HL-60 (cell line): ENCODE measurements around the gene SLC5A1.

ENCODE experiments used
- DNase-seq, 2 experiments: peaks; one replicate each; pipeline ENCODE4 v3.0.0-alpha.2; 2010 to 2020; ENCODE audit warnings: low read depth in 1 of 2, low spot score in 1 of 2
- H3K27ac ChIP-seq: fragments of 250-450 bp; sonication (Bioruptor Pico); replicated peaks from 2 replicates; pipeline ENCODE4 v1.5.1; 2020; ENCODE audit warnings: mild to moderate bottlenecking, moderate library complexity
- H3K27me3 ChIP-seq: fragments of 250-450 bp; sonication (Bioruptor Pico); 2 replicates; pipeline ENCODE4 v1.5.1; 2021; ENCODE audit warnings: mild to moderate bottlenecking, moderate library complexity; ENCODE audit not compliant: insufficient read depth, poor library complexity, severe bottlenecking
- H3K4me3 ChIP-seq: replicated peaks from 2 replicates; pipeline ENCODE4 v1.5.1; 2011; ENCODE audit warnings: mild to moderate bottlenecking, control low read depth, low read length; ENCODE audit not compliant: insufficient read depth
- CTCF ChIP-seq: IDR thresholded peaks from one replicate; pipeline ENCODE4 v1.5.1; 2011; ENCODE audit warnings: low read length, control low read depth, inconsistent platforms; ENCODE audit not compliant: insufficient read depth
- GABPA ChIP-seq: IDR thresholded peaks from 2 replicates; pipeline ENCODE4 v1.6.1; 2012; ENCODE audit warnings: low read depth
- POLR2AphosphoS5 ChIP-seq: IDR thresholded peaks from 2 replicates; pipeline ENCODE4 v1.6.1; 2012; ENCODE audit warnings: low read depth
- REST ChIP-seq: IDR thresholded peaks from 2 replicates; pipeline ENCODE4 v1.6.1; 2012; ENCODE audit warnings: low read depth; ENCODE audit not compliant: insufficient replicate concordance
- SPI1 ChIP-seq: IDR thresholded peaks from 2 replicates; pipeline ENCODE4 v1.6.1; 2012; ENCODE audit warnings: low read depth, mild to moderate bottlenecking, borderline replicate concordance

SLC5A1 gene

GRCh38 chr22:32044477-32044876, 1.4 kb downstream of the SLC5A1 start:
- DNase-seq: no peak
- Histone ChIP-seq H3K27ac (no peak overlapping the region), H3K27me3 (peaks cover 2% of the 10 kb centered on the region), H3K4me3 (no peak overlapping the region)
- TF ChIP-seq SPI1 (no peak), REST (no peak), POLR2AphosphoS5 (no peak), CTCF (no peak), GABPA (no peak)

GRCh38 chr22:32044913-32045312, 1.9 kb downstream of the SLC5A1 start:
- Histone ChIP-seq H3K4me3 (no peak overlapping the region), H3K27ac (no peak overlapping the region), H3K27me3 (peaks cover 2% of the 10 kb centered on the region)
- no peak for DNase-seq
- TF ChIP-seq REST: no peak
- no peak for TF ChIP-seq SPI1
- no peak for TF ChIP-seq CTCF
- no peak for TF ChIP-seq GABPA
- no peak for TF ChIP-seq POLR2AphosphoS5

GRCh38 chr22:32048069-32048468, 5.0 kb downstream of the SLC5A1 start:
- no peaks in the 10 kb centered on the region for H3K27me3 ChIP-seq
- DNase-seq: no peak

More at GRCh38 chr22:32048069-32048468, 5.0 kb downstream of the SLC5A1 start:
- no peak overlapping the region for H3K27ac ChIP-seq
- no peak for TF ChIP-seq POLR2AphosphoS5
- no peak for TF ChIP-seq GABPA
- no peak for TF ChIP-seq CTCF
- TF ChIP-seq SPI1: no peak
- TF ChIP-seq REST: no peak
- no peak overlapping the region for H3K4me3 ChIP-seq
